Measurements from ENCODE around the gene KCNA5.

KCNA5 gene

DNA sequence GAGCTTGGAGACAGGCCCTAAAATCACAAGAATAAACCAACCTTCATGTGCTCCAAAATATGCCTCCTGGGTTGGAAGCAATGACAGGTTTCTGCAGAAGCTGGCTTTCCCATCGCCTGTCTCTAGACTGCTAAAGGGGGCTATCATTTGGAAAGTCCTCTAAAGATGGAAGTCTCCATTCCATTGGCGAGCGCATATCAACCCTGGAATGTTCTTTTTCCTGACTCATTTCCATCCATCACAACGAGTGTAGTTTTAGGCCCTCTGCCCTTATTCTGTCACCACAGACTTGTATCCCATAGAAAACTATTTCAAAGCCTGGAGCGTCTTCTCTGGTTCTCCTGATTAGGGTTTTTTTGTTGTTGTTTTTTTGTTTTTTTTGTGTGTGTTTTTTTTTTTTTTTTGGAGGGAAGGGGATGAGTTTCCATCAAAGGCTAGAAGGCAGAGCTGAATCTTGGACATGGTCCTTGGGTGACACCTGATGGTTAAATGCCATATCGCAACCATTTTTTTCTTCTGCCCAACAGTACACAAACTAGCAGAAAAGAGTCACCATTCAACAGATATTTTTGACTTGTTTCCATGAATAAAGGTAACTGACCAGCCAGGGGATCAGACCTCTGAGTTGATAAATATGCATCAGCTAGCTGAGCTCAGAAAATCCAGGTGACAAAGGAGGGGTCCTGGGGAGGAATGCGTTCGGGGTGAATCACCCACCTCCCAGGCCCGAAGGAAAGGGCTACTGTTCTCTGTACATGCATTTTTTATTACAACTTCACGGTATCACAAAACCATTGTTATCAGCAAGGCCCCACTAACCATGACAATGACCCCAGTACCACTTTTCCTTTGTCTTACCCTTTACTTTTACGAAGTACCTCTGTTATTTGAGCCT is 40.5 kb downstream of the KCNA5 start:
- peak; percentile 74 for DNase-seq
- Histone ChIP-seq H3K36me3 (replicated peaks) (no peaks in the 10 kb centered on the region), H3K27ac (no peak overlapping the region), H3K4me3 (ENCODE audit: low read depth, low read length) (no peak overlapping the region), H3K27me3 (replicated peaks) (no peaks in the 10 kb centered on the region)
- in situ Hi-C loops (cut with HindIII; ENCODE audit: low pct_ligation_motif_present, low sequenced_read_pairs), result no loop called here
- TF ChIP-seq, protein P1, sequence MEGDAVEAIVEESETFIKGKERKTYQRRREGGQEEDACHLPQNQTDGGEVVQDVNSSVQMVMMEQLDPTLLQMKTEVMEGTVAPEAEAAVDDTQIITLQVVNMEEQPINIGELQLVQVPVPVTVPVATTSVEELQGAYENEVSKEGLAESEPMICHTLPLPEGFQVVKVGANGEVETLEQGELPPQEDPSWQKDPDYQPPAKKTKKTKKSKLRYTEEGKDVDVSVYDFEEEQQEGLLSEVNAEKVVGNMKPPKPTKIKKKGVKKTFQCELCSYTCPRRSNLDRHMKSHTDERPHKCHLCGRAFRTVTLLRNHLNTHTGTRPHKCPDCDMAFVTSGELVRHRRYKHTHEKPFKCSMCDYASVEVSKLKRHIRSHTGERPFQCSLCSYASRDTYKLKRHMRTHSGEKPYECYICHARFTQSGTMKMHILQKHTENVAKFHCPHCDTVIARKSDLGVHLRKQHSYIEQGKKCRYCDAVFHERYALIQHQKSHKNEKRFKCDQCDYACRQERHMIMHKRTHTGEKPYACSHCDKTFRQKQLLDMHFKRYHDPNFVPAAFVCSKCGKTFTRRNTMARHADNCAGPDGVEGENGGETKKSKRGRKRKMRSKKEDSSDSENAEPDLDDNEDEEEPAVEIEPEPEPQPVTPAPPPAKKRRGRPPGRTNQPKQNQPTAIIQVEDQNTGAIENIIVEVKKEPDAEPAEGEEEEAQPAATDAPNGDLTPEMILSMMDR (IDR thresholded peaks at IDR 0.05; ENCODE audit: low read depth, low read length, missing control alignments), result peak; percentile 72

DNA sequence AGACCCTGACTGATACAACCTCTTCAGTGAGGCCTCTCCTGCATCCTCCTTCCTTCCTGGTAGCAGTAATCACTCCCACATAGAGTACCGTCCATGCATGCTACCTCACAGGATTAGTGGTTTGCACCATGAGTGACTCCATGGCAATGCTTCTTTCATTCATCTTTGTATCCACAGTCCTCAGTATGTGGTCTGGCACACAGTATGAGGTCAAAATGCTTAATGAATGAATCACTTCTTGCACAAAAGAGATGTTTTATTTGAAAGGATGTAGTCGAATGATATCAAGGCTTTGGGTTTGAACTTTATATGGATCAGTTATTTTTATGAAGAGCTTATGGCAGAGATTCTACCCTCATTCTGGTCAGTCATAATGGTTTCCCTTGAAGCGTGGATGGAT is 42.2 kb downstream of the KCNA5 start:
- in situ Hi-C loops (cut with HindIII; ENCODE audit: low pct_ligation_motif_present, low sequenced_read_pairs), result no loop called here
- Histone ChIP-seq H3K27me3 (replicated peaks) (no peaks in the 10 kb centered on the region), H3K27ac (peak overlapping the region; percentile 8), H3K36me3 (replicated peaks) (no peaks in the 10 kb centered on the region), H3K4me3 (ENCODE audit: low read depth, low read length) (no peak overlapping the region)
- TF ChIP-seq, protein P1 (IDR thresholded peaks at IDR 0.05; ENCODE audit: low read depth, low read length, missing control alignments), result no peak
- peak; percentile 96 for DNase-seq

DNA sequence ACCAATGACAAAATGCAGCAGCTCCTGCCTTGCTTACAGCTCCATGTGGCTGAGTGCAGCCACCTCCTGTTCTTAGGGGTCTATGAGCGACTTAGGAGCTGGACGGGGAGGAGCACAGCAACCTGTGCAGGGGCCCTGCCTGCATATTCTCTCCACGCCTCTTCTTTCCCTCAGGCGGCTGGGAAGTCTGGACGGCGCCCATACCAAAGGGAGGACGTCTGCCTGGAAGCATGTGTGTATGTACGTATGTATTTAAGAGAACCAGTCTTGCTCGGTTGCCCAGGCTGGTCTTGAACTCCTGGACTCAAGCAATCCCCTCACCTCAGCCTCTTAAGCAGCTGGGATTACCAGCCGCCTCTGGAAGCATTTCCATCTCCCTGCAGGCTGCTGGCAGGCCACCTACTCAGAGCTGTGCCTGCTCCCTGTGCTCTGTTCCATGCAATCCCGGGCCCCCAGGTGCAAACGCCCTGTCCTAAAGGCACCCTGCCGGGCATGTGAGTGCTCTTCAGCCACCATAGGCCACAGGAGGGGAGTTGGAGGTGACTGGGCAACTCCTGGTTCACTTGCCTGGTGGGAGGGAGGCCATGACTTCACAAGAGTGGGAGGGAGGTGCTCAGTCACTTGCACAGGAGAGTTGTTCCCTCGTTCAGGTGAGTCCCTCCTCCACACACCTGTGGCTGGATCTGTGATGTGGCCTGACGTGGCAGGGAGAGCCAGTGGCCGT is 44.3 kb downstream of the KCNA5 start:
- Histone ChIP-seq H3K27ac (no peak overlapping the region), H3K27me3 (replicated peaks) (no peaks in the 10 kb centered on the region), H3K36me3 (replicated peaks) (no peaks in the 10 kb centered on the region), H3K4me3 (ENCODE audit: low read depth, low read length) (no peak overlapping the region)
- in situ Hi-C loops (cut with HindIII; ENCODE audit: low pct_ligation_motif_present, low sequenced_read_pairs), result no loop called here
- DNase-seq, result no peak
- TF ChIP-seq, protein P1 (IDR thresholded peaks at IDR 0.05; ENCODE audit: low read depth, low read length, missing control alignments), result no peak

DNA sequence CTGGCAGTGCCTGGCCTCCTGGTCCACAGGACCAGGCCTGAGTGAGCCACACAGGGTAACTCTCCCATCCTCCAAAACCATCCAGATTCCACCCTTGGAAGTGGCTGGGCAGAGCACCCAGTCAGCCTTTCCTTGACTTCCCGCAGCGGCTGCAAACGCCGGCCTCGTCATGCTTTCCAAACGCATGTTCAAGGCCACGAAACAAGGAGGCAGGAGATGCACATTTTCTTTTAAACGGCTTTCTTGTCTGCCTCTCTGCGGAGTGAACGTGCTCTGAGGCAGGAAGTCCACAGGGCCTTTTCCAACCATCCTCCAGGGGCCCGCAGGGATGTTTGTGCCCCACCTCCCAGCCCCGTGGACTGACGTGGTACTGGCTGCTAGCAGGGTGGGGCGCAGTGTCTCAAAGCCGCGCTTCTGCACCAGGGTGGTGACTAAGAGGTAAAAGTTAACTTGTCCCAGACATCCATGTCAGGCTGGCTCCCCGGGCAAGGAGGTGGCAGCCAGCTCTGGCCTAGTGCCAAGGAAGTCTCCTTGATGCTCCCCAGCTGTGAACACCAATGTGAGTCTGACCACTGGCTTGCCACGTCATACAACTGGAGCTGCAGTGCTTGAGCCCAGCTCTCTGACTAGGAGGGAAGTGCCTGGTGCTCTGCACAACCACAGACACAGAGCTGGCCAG is 45.0 kb downstream of the KCNA5 start:
- TF ChIP-seq, protein P1 (IDR thresholded peaks at IDR 0.05; ENCODE audit: low read depth, low read length, missing control alignments), result peak; percentile 19
- Histone ChIP-seq H3K4me3 (ENCODE audit: low read depth, low read length) (no peak overlapping the region), H3K27ac (peak overlapping the region; percentile 20), H3K36me3 (replicated peaks) (no peaks in the 10 kb centered on the region), H3K27me3 (replicated peaks) (no peaks in the 10 kb centered on the region)
- in situ Hi-C loops (cut with HindIII; ENCODE audit: low pct_ligation_motif_present, low sequenced_read_pairs), result no loop called here
- DNase-seq, result peak; percentile 82

DNA sequence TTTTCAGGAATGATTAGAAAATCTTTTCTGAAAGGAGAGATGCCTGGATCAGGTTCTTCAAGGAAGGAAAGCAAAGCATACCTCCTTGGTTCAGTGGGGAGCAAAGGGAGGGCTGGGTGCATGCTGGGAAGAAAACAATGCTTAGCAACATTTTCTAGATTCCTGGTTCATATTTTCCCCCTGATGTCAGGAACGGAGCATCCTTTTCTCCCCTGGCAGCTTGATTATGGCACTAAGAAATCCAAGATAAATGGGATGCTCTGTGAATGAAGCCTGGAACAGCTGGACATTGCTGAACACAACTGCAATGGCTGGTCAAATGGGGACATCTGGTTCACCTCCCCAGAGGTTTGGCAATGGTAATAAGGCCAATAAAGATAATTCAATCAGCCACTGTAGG is 50.9 kb downstream of the KCNA5 start:
- in situ Hi-C loops (cut with HindIII; ENCODE audit: low pct_ligation_motif_present, low sequenced_read_pairs), result no loop called here
- TF ChIP-seq, protein P1 (IDR thresholded peaks at IDR 0.05; ENCODE audit: low read depth, low read length, missing control alignments), result no peak
- H3K4me3 ChIP-seq (ENCODE audit: low read depth, low read length), result no peak overlapping the region
- no peaks in the 10 kb centered on the region for H3K27me3 ChIP-seq (replicated peaks)
- H3K36me3 ChIP-seq (replicated peaks), result no peaks in the 10 kb centered on the region
- DNase-seq, result no peak
- H3K27ac ChIP-seq, result no peak overlapping the region

All from brain microvascular endothelial cell (primary cell).